AG04450 (cell line): ENCODE results near the gene DLX5. TPM values are rescaled to one million over a fixed set of nuclear protein-coding genes. Genes with fewer than 3 reads are reported as not detected.

Experiments used
- CTCF ChIA-PET: fragments of 300-600, 350-600 bp; formaldehyde crosslinking; extraction: SDS; loops from one replicate; lab custom pipeline; 2022; ENCODE audit warnings: antibody characterized with exemption, inconsistent platforms; lab: Charles Lee
- POLR2A ChIA-PET: fragments of 350-600 bp; formaldehyde crosslinking; extraction: SDS; loops from one replicate; lab custom pipeline; 2021; ENCODE audit warnings: antibody characterized with exemption, inconsistent platforms; lab: Yijun Ruan, JAX
- DNase-seq: peaks from one replicate; pipeline ENCODE4 v3.0.0-alpha.2; 2011; ENCODE audit warnings: low read depth, low spot score
- H3K27ac ChIP-seq: one replicate; pipeline ENCODE4 v1.5.1; 2012; ENCODE audit warnings: low read depth, low read length, control low read depth
- H3K27me3 ChIP-seq: one replicate; pipeline ENCODE4 v1.6.0; 2012; ENCODE audit warnings: low read length; ENCODE audit not compliant: control insufficient read depth, insufficient read depth
- H3K4me3 ChIP-seq: 2 replicates; pipeline ENCODE4 v1.5.1; 2011; ENCODE audit warnings: mild to moderate bottlenecking, low read depth, low read length, control low read depth
- H3K9me3 ChIP-seq: 2 replicates; pipeline ENCODE4 v1.5.1; 2012; ENCODE audit warnings: low read length; ENCODE audit not compliant: control insufficient read depth, insufficient read depth
- CTCF ChIP-seq: IDR thresholded peaks from 2 replicates; pipeline ENCODE4 v1.5.1; 2011; ENCODE audit warnings: low read depth, low read length, control low read depth, inconsistent platforms
- polyA plus RNA-seq: library from polyadenylated mRNA; depleted of rRNA; stranded (reverse); fragments of >200 nt; gene quantifications from 2 replicates; pipeline ENCODE4 v1.2.3, GENCODE V29; 2011

Gene DLX5
- polyA plus RNA-seq, 1 experiment, result not detected

- Histone ChIP-seq H3K27ac (no peak overlapping the region), H3K27me3 (peaks cover 94% of the 10 kb centered on the region), H3K4me3 (no peak overlapping the region), H3K9me3 (peaks cover 15% of the 10 kb centered on the region)
- DNase-seq, result no peak
- CTCF ChIA-PET, result no interaction called here
- POLR2A ChIA-PET, result no interaction called here
- no peak for TF ChIP-seq CTCF
Measured at GRCh38 chr7:97020996-97021746, 3.5 kb downstream of the DLX5 start.

GRCh38 chr7:97020601-97020995, 4.0 kb downstream of the DLX5 start:
- ChIA-PET CTCF (no interaction called here), POLR2A (no interaction called here)
- Histone ChIP-seq H3K9me3 (peaks cover 15% of the 10 kb centered on the region), H3K4me3 (no peak overlapping the region), H3K27ac (no peak overlapping the region), H3K27me3 (peaks cover 94% of the 10 kb centered on the region)
- TF ChIP-seq CTCF, result no peak
- DNase-seq, result no peak

GRCh38 chr7:97019710-97020225, 4.9 kb downstream of the DLX5 start:
- DNase-seq, result no peak
- no peak for TF ChIP-seq CTCF
- POLR2A ChIA-PET, result no interaction called here
- H3K27ac ChIP-seq, result no peak overlapping the region
- CTCF ChIA-PET, result interaction anchor here (1.2 kb wide), 1 partner anchor 8 kb away, joined by 3 read pairs; no protein-coding TSS in a partner anchor
- H3K27me3 ChIP-seq, result peaks cover 95% of the 10 kb centered on the region
- H3K4me3 ChIP-seq, result no peak overlapping the region
- peaks cover 15% of the 10 kb centered on the region for H3K9me3 ChIP-seq

DNA sequence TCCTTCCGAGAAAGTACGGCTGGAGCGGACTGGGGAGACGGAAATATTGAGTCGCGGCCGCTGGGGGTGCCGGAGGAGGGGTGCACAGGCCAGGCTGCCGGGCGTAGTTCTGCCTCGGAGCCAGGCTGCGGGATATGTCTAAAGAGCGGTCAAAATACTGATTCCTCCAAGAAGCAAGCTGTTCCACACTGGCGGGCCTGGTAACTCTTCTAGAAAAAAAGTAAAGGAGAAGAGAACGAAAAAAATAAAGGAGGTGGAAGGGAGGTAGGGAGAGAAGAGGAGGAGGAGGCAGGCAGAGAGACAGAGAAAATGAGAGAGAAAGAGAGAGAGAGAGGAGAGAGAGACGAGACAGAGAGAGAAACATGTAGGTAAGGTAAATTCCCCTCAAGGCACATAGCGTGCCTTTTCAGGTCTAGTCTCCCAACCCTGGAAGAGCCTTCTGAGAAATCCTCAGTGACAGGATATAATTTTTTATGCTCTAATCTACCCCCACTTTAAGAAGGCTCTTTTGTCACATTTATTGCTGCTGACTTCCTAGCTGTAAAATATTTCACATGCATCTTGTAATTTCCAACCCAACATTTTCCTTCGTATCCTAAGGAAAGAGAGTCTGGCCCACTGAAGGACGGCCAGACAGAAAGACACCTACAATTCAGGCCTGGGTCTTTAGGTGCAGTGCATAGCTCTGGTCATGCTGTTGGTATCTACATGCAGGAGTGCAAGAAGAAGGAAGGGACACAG, 5.7 kb downstream of the DLX5 start:
- no peak overlapping the region for H3K27ac ChIP-seq
- no peak for TF ChIP-seq CTCF
- H3K4me3 ChIP-seq, result no peak overlapping the region
- ChIA-PET POLR2A (no interaction called here), CTCF (interaction anchor here (1.2 kb wide), 1 partner anchor 8 kb away, joined by 3 read pairs; no protein-coding TSS in a partner anchor)
- no peak for DNase-seq
- H3K9me3 ChIP-seq, result peaks cover 15% of the 10 kb centered on the region
- H3K27me3 ChIP-seq, result peaks cover 95% of the 10 kb centered on the region
